VCaP (cell line): ENCODE results near the gene FCN2.

Source experiments
- H3K27ac ChIP-seq: fragments of 450-650 bp; 2 replicates; pipeline ENCODE4 v1.5.1; 2017
- TF ChIP-seq, protein P1 (sequence below): fragments of 450-650 bp; conservative IDR thresholded peaks from 2 replicates; pipeline ENCODE4 v1.5.1; 2017; ENCODE audit warnings: mild to moderate bottlenecking, moderate library complexity

Gene FCN2

DNA sequence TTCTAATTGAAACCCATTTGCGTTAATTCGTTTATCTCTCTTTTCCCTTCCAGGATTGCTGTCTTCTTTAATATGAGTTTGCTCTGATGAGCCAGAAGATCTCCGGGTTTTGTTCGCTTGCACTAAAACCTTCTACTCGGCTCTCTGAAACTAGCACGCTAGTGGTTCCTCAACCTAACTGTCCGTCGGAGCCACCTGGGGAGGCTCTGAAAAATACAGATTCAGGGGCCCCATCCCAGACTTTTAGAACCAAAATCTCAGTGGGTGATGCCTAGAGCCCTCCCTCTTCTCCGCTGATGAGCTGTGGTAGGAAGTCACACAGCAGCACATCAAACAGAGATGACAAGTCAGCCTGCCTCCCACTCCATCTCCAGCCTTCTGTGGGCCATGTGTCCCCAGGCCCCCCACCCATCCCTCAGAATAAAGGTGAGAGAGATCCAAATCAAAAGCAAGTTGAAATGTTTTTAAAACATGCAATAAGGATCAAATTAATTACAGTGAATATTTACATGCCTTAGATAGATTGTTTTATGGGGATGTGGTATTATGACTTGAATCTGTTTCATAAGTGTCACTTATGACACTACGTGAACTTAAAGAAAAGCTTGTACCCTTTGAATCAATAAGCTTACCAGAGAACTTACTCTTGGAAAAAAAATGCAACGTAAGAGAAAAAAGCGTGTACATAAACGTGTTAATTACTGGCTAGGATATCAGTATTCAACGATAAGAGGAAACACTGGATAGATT lies 16.4 kb downstream of the FCN2 start:
- TF ChIP-seq, protein P1, sequence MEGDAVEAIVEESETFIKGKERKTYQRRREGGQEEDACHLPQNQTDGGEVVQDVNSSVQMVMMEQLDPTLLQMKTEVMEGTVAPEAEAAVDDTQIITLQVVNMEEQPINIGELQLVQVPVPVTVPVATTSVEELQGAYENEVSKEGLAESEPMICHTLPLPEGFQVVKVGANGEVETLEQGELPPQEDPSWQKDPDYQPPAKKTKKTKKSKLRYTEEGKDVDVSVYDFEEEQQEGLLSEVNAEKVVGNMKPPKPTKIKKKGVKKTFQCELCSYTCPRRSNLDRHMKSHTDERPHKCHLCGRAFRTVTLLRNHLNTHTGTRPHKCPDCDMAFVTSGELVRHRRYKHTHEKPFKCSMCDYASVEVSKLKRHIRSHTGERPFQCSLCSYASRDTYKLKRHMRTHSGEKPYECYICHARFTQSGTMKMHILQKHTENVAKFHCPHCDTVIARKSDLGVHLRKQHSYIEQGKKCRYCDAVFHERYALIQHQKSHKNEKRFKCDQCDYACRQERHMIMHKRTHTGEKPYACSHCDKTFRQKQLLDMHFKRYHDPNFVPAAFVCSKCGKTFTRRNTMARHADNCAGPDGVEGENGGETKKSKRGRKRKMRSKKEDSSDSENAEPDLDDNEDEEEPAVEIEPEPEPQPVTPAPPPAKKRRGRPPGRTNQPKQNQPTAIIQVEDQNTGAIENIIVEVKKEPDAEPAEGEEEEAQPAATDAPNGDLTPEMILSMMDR: no peak
- peak overlapping the region; percentile 67 for H3K27ac ChIP-seq

GRCh38 chr9:134897584-134898170 lies 17.1 kb downstream of the FCN2 start:
- TF ChIP-seq, protein P1: no peak
- H3K27ac ChIP-seq: no peak overlapping the region

- TF ChIP-seq, protein P1: no peak
- no peak overlapping the region for H3K27ac ChIP-seq
These were observed 17.7 kb downstream of the FCN2 start for GRCh38 chr9:134898319-134898718.

DNA sequence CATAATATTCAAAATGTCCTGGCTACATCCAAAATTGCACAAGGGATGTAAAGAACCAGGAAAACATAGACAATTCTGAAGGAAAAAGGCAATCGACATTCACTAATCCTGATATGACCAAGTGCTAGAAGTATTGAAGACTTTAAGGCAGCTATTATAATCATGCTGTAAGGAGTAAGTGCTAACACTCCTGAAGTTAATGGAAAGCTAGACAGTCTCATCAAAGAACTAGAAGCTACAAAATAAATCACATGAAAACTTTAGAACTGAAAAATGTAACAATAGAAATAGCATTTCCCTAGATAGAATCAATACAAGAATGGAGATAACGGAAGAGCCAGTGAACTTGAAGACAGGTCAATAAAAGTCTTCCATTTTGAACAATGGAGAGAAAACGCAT lies 18.6 kb downstream of the FCN2 start:
- TF ChIP-seq, protein P1: no peak

GRCh38 chr9:134899818-134900217 lies 19.2 kb downstream of the FCN2 start:
- no peak overlapping the region for H3K27ac ChIP-seq
- TF ChIP-seq, protein P1: no peak; the same call in 1 of the 2 replicates

More for the DNA sequence above, 18.6 kb downstream of the FCN2 start:
- H3K27ac ChIP-seq: no peak overlapping the region

DNA sequence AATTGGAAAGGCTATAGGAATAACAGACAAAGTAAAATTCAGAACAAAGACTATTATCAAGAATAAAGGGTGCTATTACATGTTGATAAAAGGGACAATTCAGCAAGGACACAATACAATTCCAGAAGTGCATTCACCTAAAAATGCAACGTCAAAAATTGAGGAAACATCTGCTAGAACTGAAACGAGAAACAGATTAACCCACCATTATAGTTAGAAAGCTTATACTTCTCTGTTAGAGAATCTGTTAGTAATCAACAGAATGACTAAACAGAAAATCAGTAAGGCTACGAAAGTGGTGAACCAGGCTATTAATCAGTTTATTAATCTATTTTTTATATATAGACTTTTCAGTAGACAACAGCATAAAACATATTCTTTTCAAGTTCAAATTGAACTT lies 22.3 kb downstream of the FCN2 start:
- H3K27ac ChIP-seq: no peak overlapping the region
- TF ChIP-seq, protein P1: no peak

DNA sequence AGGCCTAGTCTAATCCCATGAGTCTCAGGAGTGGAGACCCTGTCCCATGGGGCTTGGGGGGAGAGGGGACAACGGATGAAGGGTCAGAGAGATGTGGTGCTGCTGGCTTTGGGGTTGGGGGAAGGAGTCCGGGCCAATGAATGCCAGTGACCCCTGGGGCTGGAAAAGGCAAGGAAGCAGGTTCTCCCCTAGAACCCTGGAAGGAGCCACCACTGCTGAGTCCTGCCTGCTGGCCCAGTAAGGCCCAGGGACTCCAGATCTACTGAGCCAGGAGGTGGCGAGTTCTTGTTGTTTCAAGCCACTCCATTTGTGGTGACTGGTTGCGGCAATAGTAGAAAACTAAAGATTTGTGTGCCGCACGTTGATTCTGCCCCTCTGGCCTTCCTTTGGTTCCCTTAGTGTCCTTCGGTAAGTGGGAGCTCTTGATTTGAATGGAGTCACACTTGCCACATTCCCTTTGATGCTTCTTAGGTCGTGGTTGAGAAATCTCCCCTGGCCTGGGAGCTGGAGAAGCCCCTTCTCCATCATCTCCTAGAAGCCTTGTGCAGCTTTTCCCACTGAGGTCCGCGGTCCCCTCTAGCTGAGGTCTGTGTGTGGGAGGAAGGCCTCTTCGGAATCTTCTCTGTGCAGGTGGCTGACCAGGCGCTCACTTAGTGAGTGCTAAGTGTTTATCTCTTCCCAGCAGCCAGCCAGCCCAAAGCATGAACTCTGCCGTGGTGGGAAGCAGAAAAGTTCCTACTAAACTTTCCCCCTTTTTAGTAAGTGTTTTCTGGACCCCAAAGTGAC lies 28.1 kb downstream of the FCN2 start:
- TF ChIP-seq, protein P1: no peak

More for the DNA sequence above, 28.1 kb downstream of the FCN2 start:
- H3K27ac ChIP-seq: no peak overlapping the region
